Effector memory CD4-positive, alpha-beta T cell (primary cell): Measurements from ENCODE around the gene STAM2.

Experiments used
- DNase-seq, 3 donors: peaks; one replicate each; pipeline ENCODE4 v3.0.0-alpha.2; 2020
- H3K27ac ChIP-seq: 2 replicates; pipeline ENCODE4 v1.7.0; 2013; ENCODE audit warnings: mild to moderate bottlenecking, low read length, moderate library complexity; ENCODE audit not compliant: insufficient read depth, poor library complexity, severe bottlenecking
- H3K27me3 ChIP-seq: replicated peaks from 2 replicates; pipeline ENCODE4 v1.7.0; 2013; ENCODE audit warnings: mild to moderate bottlenecking, low read length; ENCODE audit not compliant: insufficient read depth, control insufficient read depth, poor library complexity, severe bottlenecking
- H3K36me3 ChIP-seq: 2 replicates; pipeline ENCODE4 v1.7.0; 2013; ENCODE audit warnings: mild to moderate bottlenecking, low read length, moderate library complexity; ENCODE audit not compliant: control insufficient read depth, insufficient read depth
- H3K4me1 ChIP-seq: 2 replicates; pipeline ENCODE4 v1.7.0; 2013; ENCODE audit warnings: low read length, mild to moderate bottlenecking; ENCODE audit not compliant: control insufficient read depth, insufficient read depth, poor library complexity, severe bottlenecking
- H3K4me3 ChIP-seq: 2 replicates; pipeline ENCODE4 v1.7.0; 2013; ENCODE audit warnings: low read length, low read depth, mild to moderate bottlenecking; ENCODE audit not compliant: insufficient read depth, poor library complexity, severe bottlenecking
- H3K9me3 ChIP-seq: 2 replicates; pipeline ENCODE4 v1.7.0; 2013; ENCODE audit warnings: mild to moderate bottlenecking, low read length, moderate library complexity; ENCODE audit not compliant: control insufficient read depth
- total RNA-seq, 3 donors: gene quantifications; one replicate each; lab custom pipeline; 2026; lab: John Stamatoyannopoulos, UW

Gene STAM2
- 15.4 to 21.9 (median 19.8) reads per million in 3 donors for total RNA-seq

DNA sequence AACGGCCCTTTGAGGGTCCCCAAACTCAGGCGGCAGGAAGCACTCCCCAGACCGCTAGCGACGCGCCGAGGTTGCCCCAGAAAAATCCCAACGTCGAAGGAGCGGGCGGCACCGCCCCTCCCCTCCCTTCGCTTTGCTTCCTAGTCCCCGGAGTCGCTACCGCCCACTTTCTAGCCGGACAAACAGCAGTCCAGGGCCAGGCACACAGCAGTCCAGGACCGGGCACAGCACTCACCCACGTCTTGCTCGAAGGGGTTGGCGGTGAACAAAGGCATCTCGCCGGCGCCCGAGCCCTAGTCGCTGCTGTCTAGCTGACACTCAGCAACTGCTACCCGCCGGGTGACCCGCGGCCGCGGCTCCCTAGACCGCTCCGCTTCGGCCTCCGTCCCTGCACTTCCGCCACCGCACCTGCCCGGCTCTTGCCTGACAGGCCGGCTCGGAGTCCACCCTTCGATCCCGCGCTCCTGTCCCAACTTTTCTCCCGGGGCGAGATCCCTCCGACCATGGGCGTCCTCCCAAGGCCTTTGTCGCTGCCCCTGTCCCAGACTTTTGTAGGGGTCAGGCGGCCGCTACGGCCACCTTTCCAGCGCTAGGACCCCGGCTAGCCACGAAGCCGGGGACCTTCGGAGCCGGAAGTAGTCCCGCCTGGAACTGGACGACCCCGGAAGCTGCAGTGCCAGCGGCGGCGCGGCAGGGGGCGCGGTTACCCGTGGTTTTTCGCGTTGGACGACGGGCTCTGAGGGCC, at the start of gene STAM2:
Gene STAM2 (minus strand): TSS at position 396 of the 745 bp plus-strand sequence. CDS start 121 bp downstream, at position 275.
- no peaks in the 10 kb centered on the region for H3K27me3 ChIP-seq
- H3K4me1 ChIP-seq = peaks cover 17% of the 10 kb centered on the region
- H3K9me3 ChIP-seq = no peaks in the 10 kb centered on the region
- no peaks in the 10 kb centered on the region for H3K36me3 ChIP-seq
- H3K27ac ChIP-seq = peak within 1 kb of the TSS; percentile 96
- DNase-seq = peak; percentile 77 to 82 (median 79)
- peak within 1 kb of the TSS; percentile 99 for H3K4me3 ChIP-seq

DNA sequence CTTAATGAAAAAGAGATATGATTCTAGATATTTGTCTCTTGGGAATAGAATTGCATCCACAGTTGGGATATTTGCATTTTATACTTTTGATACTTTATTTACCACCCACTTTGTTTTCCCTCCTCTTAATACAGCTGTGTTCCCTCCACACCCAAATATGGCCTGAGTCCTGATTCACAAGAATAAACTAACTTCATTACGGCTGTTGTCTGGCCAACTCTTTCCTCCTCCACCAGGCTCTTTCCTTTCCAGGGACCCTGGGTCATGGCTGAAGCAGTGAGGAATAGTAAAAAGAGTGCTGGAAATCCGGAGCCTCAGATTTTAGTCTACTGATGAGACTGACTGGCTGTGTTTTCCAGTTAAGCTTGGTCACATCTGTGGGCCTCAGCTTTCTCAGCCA, 48.4 kb upstream of the STAM2 start:
- H3K9me3 ChIP-seq = no peaks in the 10 kb centered on the region
- no peaks in the 10 kb centered on the region for H3K36me3 ChIP-seq
- no peaks in the 10 kb centered on the region for H3K27me3 ChIP-seq
- no peak overlapping the region for H3K27ac ChIP-seq
- no peak for DNase-seq
- no peaks in the 10 kb centered on the region for H3K4me1 ChIP-seq
- no peak overlapping the region for H3K4me3 ChIP-seq

DNA sequence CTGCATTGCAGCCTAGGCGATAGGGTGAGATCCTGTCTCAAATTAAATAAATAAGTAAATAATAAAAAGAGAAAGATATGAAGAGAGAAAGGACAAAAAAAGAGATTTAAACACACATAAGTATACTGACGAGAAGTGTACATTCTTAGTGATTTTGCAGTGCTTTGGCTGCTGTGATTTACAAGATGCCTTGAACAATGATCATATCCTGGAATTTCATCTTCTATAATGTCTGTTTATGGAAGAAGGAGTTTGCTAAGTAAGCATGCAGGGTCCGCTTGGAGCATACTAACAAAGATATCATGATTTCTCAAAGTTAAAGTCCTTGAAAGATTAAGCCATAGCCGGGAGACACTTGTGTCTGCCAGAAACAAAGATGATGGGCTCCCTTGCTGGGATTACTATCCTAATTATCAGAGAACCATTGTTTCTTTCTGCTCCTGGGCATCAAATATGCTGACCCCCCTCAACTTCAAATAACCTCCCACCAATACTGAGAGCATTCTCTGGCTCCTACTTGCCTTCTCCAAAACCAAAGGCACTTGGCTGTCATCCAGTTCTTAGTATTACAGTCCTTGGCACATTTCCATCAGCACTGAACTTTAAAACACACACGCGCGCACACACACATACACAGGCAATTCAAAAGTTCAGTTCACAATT, 47.5 kb upstream of the STAM2 start:
- H3K4me3 ChIP-seq = no peak overlapping the region
- H3K36me3 ChIP-seq = no peaks in the 10 kb centered on the region
- DNase-seq = no peak
- no peak overlapping the region for H3K27ac ChIP-seq
- H3K9me3 ChIP-seq = no peaks in the 10 kb centered on the region
- no peaks in the 10 kb centered on the region for H3K27me3 ChIP-seq
- H3K4me1 ChIP-seq = no peaks in the 10 kb centered on the region

DNA sequence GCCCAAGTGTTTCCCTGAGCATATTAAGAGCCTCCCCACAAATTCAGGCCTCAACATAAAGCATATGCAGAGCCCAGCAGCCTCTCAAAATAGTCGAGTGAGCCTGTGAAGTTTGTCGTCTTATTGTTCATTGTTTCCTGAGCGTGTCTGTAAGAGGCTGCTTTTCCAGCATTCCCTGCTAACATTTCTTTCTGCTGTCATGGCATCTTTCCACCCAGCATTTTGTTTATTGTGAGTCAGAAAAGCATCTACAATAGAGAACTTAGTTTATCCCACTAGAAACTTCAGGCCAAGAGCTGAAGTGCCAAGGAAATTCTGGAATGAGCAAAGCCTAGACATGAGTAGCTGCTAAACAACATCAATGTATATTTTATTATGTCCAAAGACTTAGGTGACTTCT, 46.3 kb upstream of the STAM2 start:
- Histone ChIP-seq H3K4me3 (no peak overlapping the region), H3K9me3 (no peaks in the 10 kb centered on the region), H3K27ac (no peak overlapping the region), H3K36me3 (no peaks in the 10 kb centered on the region), H3K27me3 (no peaks in the 10 kb centered on the region), H3K4me1 (no peaks in the 10 kb centered on the region)
- DNase-seq = no peak

DNA sequence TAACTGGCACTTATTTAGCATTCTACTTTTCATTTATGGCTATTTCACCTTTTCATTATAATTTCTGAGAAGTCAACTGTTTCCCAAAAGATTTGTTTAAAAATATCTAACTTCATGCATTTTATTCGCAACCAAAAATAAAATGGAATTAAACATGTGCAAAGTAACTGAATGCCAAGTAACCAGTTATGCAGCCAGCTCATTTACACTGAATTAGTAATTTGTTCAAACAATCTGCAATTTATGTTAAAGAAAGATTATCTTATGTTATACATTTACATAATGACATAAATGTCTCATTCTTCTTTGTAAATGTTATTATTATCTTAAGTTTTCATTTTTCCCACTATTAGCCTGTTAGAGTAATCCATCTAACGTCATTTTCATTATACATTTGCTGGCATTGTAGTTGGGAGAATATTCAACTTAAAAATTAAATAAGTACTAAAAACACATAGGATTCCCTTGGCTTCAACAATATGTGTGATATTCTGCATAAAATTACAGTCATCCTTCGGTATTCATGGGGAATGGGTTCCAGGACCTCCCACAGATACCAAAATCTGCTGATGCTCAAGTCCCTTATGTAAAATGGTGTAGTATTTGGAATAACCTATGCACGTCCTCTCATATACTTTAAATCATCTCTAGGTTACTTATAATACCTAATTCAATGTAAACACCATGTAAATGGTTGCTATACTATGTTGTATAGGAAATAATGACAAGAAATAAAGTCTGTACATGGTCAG, 43.7 kb upstream of the STAM2 start:
- Histone ChIP-seq H3K4me1 (no peaks in the 10 kb centered on the region), H3K4me3 (no peak overlapping the region), H3K36me3 (no peaks in the 10 kb centered on the region), H3K9me3 (no peaks in the 10 kb centered on the region), H3K27ac (no peak overlapping the region), H3K27me3 (no peaks in the 10 kb centered on the region)
- no peak for DNase-seq

DNA sequence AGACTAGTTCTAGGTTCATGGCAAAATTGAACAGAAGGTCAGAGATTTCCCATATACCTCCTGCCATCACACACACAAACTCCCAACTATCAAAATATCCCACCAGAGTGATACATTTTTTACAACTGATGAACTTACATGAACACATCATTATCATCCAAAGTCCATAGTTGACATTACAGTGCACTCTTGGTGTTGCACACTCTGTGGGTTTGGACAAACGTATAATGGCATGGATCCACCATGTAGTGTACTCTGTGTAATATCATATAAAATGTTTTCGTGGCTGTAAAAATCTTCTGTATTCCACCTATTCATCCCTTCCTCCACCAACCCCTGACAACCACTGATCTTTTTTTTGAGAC, 25.9 kb upstream of the STAM2 start:
- no peaks in the 10 kb centered on the region for H3K27me3 ChIP-seq
- H3K36me3 ChIP-seq = no peaks in the 10 kb centered on the region

DNA sequence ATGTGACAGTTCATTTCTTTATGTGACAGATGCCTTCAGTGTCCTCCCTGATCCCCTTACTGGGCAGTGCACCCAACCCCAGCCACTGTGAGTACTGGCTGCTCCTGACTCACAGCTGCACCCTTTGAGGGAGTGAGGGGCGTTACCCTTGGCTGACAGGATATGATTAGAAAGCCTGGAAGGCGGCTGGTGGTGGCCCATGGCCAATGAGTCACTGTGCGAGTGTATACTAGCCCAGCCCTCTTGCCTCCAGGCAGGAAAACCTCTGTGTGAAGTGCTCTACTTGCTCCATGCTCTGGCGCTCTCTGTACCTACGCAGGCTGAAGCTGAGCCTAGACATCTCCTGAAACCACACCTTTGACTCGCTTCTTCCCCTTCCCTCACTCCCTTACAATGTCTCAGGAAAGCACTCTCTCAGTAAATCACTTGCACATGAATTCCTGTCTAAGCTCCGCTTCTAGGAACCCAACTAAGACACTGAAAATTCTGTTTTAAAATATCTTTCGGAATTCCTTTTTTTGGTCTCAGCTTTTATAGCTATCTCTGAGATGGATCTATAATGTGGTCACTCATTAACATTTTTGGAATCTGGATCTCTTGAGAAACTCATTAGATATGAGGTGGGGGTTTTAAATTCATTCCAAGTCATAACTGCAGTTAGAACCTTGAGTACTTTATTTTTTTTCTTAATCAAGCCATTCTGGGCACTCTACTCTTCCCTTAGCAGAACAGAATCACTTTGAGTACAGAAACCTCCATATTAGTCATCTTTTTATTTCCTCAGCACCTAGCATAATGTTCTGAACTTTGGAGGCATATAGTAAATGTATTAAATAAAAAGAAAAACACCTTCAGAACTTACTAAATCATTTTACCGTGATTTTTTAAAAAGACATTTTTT, 25.3 kb upstream of the STAM2 start:
- H3K27ac ChIP-seq = no peak overlapping the region
- no peak for DNase-seq

More for the DNA sequence above, 25.9 kb upstream of the STAM2 start:
- Histone ChIP-seq H3K4me3 (no peak overlapping the region), H3K27ac (no peak overlapping the region), H3K4me1 (no peaks in the 10 kb centered on the region), H3K9me3 (no peaks in the 10 kb centered on the region)
- DNase-seq = no peak

DNA sequence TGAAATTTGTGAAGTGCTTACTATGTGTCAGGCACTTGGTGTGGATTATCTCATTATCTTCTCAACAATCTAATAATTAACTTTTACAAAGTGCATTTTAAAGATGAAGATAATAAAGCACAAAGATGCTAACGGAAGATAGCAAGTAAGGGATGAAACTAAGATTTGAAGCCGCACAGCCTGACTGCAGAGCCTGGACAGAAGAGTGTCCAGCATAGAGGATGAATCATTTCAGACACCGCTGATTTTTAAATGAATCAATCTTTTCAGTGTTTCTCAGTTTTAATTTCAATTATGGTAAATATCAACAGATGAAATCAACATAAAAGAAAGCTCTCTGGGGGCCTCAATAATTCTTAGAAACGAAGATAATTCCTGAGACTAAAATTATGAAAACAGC, 24.5 kb upstream of the STAM2 start:
- Histone ChIP-seq H3K9me3 (no peaks in the 10 kb centered on the region), H3K4me3 (no peak overlapping the region), H3K27me3 (no peaks in the 10 kb centered on the region), H3K36me3 (no peaks in the 10 kb centered on the region), H3K4me1 (no peaks in the 10 kb centered on the region), H3K27ac (no peak overlapping the region)
- DNase-seq = no peak

More for the DNA sequence above, 25.3 kb upstream of the STAM2 start:
- no peaks in the 10 kb centered on the region for H3K36me3 ChIP-seq
- no peak overlapping the region for H3K4me3 ChIP-seq
- H3K27me3 ChIP-seq = no peaks in the 10 kb centered on the region
- H3K4me1 ChIP-seq = no peaks in the 10 kb centered on the region
- no peaks in the 10 kb centered on the region for H3K9me3 ChIP-seq

DNA sequence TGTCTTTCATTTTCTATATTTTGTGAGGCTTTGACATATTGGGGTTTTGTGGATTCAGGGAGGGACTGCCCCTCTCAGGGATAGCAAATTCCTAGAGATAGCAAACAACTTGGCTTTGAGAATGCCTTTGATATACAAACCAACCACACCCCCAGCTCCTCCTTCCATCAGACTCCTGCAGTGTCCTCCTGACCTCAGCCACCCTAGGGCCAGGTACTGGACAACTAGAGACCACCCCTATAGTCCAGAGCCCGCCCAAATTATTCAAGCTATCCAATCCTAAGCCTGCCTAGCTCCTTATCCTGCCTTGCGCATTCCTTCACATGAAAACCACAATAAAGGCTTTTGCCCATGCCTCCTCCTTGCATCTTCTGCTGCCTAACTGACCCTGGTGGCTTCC, 22.9 kb upstream of the STAM2 start:
- no peak for DNase-seq
- no peaks in the 10 kb centered on the region for H3K27me3 ChIP-seq
- H3K4me1 ChIP-seq = no peaks in the 10 kb centered on the region
- no peaks in the 10 kb centered on the region for H3K36me3 ChIP-seq
- no peak overlapping the region for H3K4me3 ChIP-seq
- H3K27ac ChIP-seq = no peak overlapping the region
- no peaks in the 10 kb centered on the region for H3K9me3 ChIP-seq
